Smooth muscle cell (in vitro differentiated cells): ENCODE results near the gene ANKRD37. TPM values are rescaled to one million over a fixed set of nuclear protein-coding genes. Genes with fewer than 3 reads are reported as not detected.

Experiments
- DNase-seq: peaks from one replicate; lab custom pipeline; 2025; ENCODE audit not compliant: unreplicated experiment; lab: John Stamatoyannopoulos, UW
- H2AFZ ChIP-seq: fragments of 200-600 bp; sonication (generic); 2 replicates; pipeline ENCODE4 v1.6.0; 2016; ENCODE audit warnings: antibody characterized with exemption, low read depth, mild to moderate bottlenecking
- H3F3A ChIP-seq: fragments of 200-600 bp; sonication (generic); 2 replicates; pipeline ENCODE4 v1.6.0; 2017; ENCODE audit warnings: antibody characterized with exemption, low read depth
- H3K27ac ChIP-seq: fragments of 200-600 bp; sonication (generic); 2 replicates; pipeline ENCODE4 v1.5.1; 2016; ENCODE audit warnings: low read depth, mild to moderate bottlenecking
- H3K27me3 ChIP-seq: fragments of 200-600 bp; sonication (generic); 2 replicates; pipeline ENCODE4 v1.6.1; 2016; ENCODE audit warnings: low read depth, mild to moderate bottlenecking
- H3K36me3 ChIP-seq: fragments of 200-600 bp; sonication (generic); 2 replicates; pipeline ENCODE4 v1.5.1; 2016; ENCODE audit warnings: low read depth
- H3K4me1 ChIP-seq: fragments of 200-600 bp; sonication (generic); 2 replicates; pipeline ENCODE4 v1.5.1; 2016; ENCODE audit warnings: low read depth
- H3K4me2 ChIP-seq: fragments of 200-600 bp; sonication (generic); 2 replicates; pipeline ENCODE4 v1.6.0; 2016; ENCODE audit warnings: mild to moderate bottlenecking
- H3K4me3 ChIP-seq: fragments of 200-600 bp; sonication (generic); 2 replicates; pipeline ENCODE4 v1.5.1; 2016; ENCODE audit warnings: mild to moderate bottlenecking
- H3K79me2 ChIP-seq: fragments of 200-600 bp; sonication (generic); 2 replicates; pipeline ENCODE4 v1.6.0; 2016; ENCODE audit warnings: low read depth, mild to moderate bottlenecking
- H3K9ac ChIP-seq: fragments of 200-600 bp; sonication (generic); 2 replicates; pipeline ENCODE4 v1.6.0; 2016; ENCODE audit warnings: low read depth
- H3K9me3 ChIP-seq: fragments of 200-600 bp; sonication (generic); replicated peaks from 2 replicates; pipeline ENCODE4 v1.5.1; 2016; ENCODE audit warnings: low read depth
- H4K20me1 ChIP-seq: fragments of 200-600 bp; sonication (generic); 2 replicates; pipeline ENCODE4 v1.6.0; 2016; ENCODE audit warnings: low read depth
- WGBS: methylation state at CpG from one replicate; pipeline ENCODE4 v1.1.7; 2016; ENCODE audit warnings: low lambda C conversion rate; 5-methylcytosine and 5-hydroxymethylcytosine counted together
- polyA plus RNA-seq: library from polyadenylated mRNA; unstranded; fragments of >200 nt; fragmentation: Nextera tagmentation; extraction: Ambion mirVana; gene quantifications from 2 replicates; pipeline ENCODE4 v1.2.1, GENCODE V29; 2016
- total RNA-seq: library from RNA; depleted of rRNA; stranded (reverse); fragments of >200 nt; gene quantifications from 2 replicates; pipeline ENCODE4 v1.2.3, GENCODE V29; 2014
- TF ChIP-seq, protein P1 (sequence below): fragments of 200-600 bp; sonication (generic); IDR thresholded peaks from 2 replicates; pipeline ENCODE4 v1.5.1; 2017; ENCODE audit warnings: borderline replicate concordance, mild to moderate bottlenecking, antibody characterized with exemption; ENCODE audit not compliant: insufficient read depth, poor library complexity, severe bottlenecking

ANKRD37 gene
- total and polyA plus RNA-seq, 2 experiments from 2014 or later, result 10.4 to 15.5 TPM

DNA sequence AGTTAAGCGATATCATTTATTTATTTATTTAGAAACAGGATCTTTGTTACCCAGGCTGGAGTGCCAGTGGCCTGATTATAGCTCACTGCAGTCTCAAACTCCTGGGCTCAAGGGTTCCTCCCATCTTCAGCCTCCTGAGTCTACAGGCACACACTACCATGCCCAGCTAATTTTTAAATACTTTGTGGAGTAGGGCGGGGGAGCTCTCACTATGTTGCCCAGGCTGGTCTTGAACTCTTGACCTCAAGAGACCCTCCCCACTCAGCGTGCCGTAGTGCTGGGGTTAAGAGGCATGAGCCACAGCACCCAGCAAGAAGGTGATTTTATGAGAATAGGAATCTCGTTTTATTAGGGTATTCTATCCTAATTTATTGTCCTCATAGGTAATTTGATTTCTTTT is 33.0 kb downstream of the ANKRD37 start:
- peaks cover 9% of the 10 kb centered on the region for H3K79me2 ChIP-seq
- 84% methylated on average over 5 of the region's 5 CpGs for WGBS
- H3K9ac ChIP-seq, result no peak overlapping the region
- no peak overlapping the region for H2AFZ ChIP-seq
- H3K4me1 ChIP-seq, result peaks cover 7% of the 10 kb centered on the region
- no peaks in the 10 kb centered on the region for H3K9me3 ChIP-seq
- H3F3A ChIP-seq, result no peaks in the 10 kb centered on the region
- no peak overlapping the region for H3K4me2 ChIP-seq
- no peaks in the 10 kb centered on the region for H3K27me3 ChIP-seq
- no peak overlapping the region for H3K27ac ChIP-seq
- H3K36me3 ChIP-seq, result no peaks in the 10 kb centered on the region
- no peak for DNase-seq
- TF ChIP-seq, protein P1, sequence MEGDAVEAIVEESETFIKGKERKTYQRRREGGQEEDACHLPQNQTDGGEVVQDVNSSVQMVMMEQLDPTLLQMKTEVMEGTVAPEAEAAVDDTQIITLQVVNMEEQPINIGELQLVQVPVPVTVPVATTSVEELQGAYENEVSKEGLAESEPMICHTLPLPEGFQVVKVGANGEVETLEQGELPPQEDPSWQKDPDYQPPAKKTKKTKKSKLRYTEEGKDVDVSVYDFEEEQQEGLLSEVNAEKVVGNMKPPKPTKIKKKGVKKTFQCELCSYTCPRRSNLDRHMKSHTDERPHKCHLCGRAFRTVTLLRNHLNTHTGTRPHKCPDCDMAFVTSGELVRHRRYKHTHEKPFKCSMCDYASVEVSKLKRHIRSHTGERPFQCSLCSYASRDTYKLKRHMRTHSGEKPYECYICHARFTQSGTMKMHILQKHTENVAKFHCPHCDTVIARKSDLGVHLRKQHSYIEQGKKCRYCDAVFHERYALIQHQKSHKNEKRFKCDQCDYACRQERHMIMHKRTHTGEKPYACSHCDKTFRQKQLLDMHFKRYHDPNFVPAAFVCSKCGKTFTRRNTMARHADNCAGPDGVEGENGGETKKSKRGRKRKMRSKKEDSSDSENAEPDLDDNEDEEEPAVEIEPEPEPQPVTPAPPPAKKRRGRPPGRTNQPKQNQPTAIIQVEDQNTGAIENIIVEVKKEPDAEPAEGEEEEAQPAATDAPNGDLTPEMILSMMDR, result no peak
- H4K20me1 ChIP-seq, result no peaks in the 10 kb centered on the region
- H3K4me3 ChIP-seq, result no peak overlapping the region

DNA sequence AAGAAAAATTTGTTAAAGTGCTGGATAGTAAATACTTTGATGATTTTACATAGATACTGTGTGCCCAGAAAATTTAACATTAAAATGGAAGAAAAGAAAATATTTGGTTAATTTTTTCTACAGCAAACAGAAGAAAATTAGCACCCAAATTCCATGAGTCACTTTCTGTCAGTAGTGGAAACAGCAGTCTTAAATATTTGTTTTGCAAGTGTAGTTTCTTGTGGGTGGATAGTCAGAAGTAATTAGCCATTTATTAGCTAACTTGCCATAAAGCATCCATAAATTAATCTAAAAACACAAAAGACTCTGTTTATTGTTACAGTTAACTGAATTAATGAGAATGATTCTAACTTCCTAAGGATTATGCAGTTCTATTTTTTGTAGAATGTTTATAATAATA is 38.8 kb downstream of the ANKRD37 start:
- no peak overlapping the region for H3K4me3 ChIP-seq
- no peaks in the 10 kb centered on the region for H3K9me3 ChIP-seq
- no peaks in the 10 kb centered on the region for H3K27me3 ChIP-seq
- DNase-seq, result no peak
- H3K4me2 ChIP-seq, result no peak overlapping the region
- H3K4me1 ChIP-seq, result no peaks in the 10 kb centered on the region
- no peaks in the 10 kb centered on the region for H3F3A ChIP-seq
- H2AFZ ChIP-seq, result no peak overlapping the region
- TF ChIP-seq, protein P1, result no peak
- H3K79me2 ChIP-seq, result no peaks in the 10 kb centered on the region
- H3K27ac ChIP-seq, result no peak overlapping the region
- no peaks in the 10 kb centered on the region for H3K36me3 ChIP-seq
- H3K9ac ChIP-seq, result no peak overlapping the region
- H4K20me1 ChIP-seq, result no peaks in the 10 kb centered on the region

DNA sequence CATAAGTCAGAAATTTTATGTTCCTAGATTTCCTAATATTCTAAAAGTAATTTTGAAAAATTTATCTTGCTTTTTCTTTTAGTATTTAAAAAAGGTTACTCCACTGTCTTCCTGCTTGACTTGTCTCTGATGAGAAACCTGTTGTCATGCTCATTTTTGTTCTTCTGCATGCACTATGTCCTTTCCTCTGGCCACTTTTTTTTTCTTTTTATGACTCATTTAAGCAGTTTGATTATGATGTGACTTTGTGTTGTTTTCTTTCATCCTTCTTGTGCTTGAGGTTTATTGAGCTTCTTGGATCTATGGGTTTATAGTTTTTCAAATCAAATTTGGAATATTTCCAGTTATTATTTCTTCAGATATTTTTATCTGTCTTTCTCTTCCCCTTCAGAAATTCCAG is 41.2 kb downstream of the ANKRD37 start:
- Histone ChIP-seq H3K27ac (no peak overlapping the region), H3K9me3 (no peaks in the 10 kb centered on the region), H3K4me2 (no peak overlapping the region), H2AFZ (no peak overlapping the region), H3K79me2 (no peaks in the 10 kb centered on the region), H3K4me1 (no peaks in the 10 kb centered on the region), H3F3A (no peaks in the 10 kb centered on the region), H3K27me3 (no peaks in the 10 kb centered on the region), H3K4me3 (no peak overlapping the region), H3K9ac (no peak overlapping the region), H3K36me3 (no peaks in the 10 kb centered on the region), H4K20me1 (no peaks in the 10 kb centered on the region)
- TF ChIP-seq, protein P1, result no peak
- no peak for DNase-seq

DNA sequence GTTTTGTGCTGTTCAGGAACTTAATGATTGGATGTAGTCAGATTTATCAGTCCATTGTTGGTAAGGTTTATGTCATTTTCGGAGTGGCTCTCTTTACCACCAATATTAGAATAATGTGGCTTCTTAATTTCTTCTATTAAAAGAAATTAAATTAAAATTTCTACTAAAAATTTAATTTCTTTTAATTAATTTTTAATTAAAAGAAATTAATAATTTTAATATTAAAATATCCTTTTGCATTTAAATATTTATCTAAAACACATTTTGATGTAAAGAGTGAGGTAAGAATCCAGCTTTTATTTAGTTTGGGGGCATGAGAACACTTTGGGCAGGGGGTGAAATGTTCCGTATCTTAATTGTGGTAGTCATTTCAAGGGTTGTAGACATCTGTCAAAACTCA is 44.8 kb downstream of the ANKRD37 start:
- Histone ChIP-seq H3K4me3 (no peak overlapping the region), H3K4me1 (no peaks in the 10 kb centered on the region), H3K4me2 (no peak overlapping the region), H3K79me2 (no peaks in the 10 kb centered on the region), H4K20me1 (no peaks in the 10 kb centered on the region), H3K27me3 (no peaks in the 10 kb centered on the region), H3F3A (no peaks in the 10 kb centered on the region), H3K9me3 (no peaks in the 10 kb centered on the region), H3K9ac (no peak overlapping the region), H2AFZ (no peak overlapping the region), H3K36me3 (no peaks in the 10 kb centered on the region), H3K27ac (no peak overlapping the region)
- no peak for DNase-seq
- 88% methylated on average over 2 of the region's 2 CpGs for WGBS
- TF ChIP-seq, protein P1, result no peak
